H9 (cell line): ENCODE measurements around the gene TXNDC11. TPM values are rescaled to one million over a fixed set of nuclear protein-coding genes. Genes with fewer than 3 reads are reported as not detected.

Experiments used
- DNase-seq: peaks from one replicate; pipeline ENCODE4 v3.0.0-alpha.2; 2017
- H2AFZ ChIP-seq: one replicate; pipeline ENCODE4 v1.6.1; 2013; ENCODE audit warnings: mild to moderate bottlenecking, low read length, control low read depth, moderate library complexity
- H2AK5ac ChIP-seq: 2 replicates; pipeline ENCODE4 v1.6.1; 2013; ENCODE audit warnings: low read length, control low read depth, mixed read lengths; ENCODE audit not compliant: insufficient read length
- H2BK120ac ChIP-seq: one replicate; pipeline ENCODE4 v1.6.1; 2013; ENCODE audit warnings: low read depth, mild to moderate bottlenecking, low read length, control low read depth, inconsistent platforms; ENCODE audit not compliant: poor library complexity, severe bottlenecking
- H2BK12ac ChIP-seq: 2 replicates; pipeline ENCODE4 v1.6.1; 2013; ENCODE audit warnings: low read length, control low read depth, mixed read lengths, low read depth; ENCODE audit not compliant: insufficient read length
- H2BK15ac ChIP-seq: 2 replicates; pipeline ENCODE4 v1.6.1; 2013; ENCODE audit warnings: low read depth, low read length, control low read depth
- H2BK20ac ChIP-seq: one replicate; pipeline ENCODE4 v1.6.1; 2013; ENCODE audit warnings: low read depth, mild to moderate bottlenecking, low read length, control low read depth, inconsistent platforms; ENCODE audit not compliant: poor library complexity, severe bottlenecking
- H2BK5ac ChIP-seq: 2 replicates; pipeline ENCODE4 v1.6.1; 2013; ENCODE audit warnings: low read length, control low read depth, mixed read lengths; ENCODE audit not compliant: insufficient read length
- H3K14ac ChIP-seq: 2 replicates; pipeline ENCODE4 v1.6.1; 2013; ENCODE audit warnings: low read length, control low read depth; ENCODE audit not compliant: insufficient read depth
- H3K18ac ChIP-seq: 2 replicates; pipeline ENCODE4 v1.6.1; 2013; ENCODE audit warnings: low read depth, mild to moderate bottlenecking, mixed read lengths, low read length, control low read depth; ENCODE audit not compliant: insufficient read length
- H3K23ac ChIP-seq: 2 replicates; pipeline ENCODE4 v1.6.1; 2013; ENCODE audit warnings: low read length, control low read depth, mixed read lengths, low read depth; ENCODE audit not compliant: insufficient read length
- H3K23me2 ChIP-seq: 2 replicates; pipeline ENCODE4 v1.6.1; 2013; ENCODE audit warnings: low read depth, mild to moderate bottlenecking, mixed read lengths, low read length, control low read depth; ENCODE audit not compliant: insufficient read length, poor library complexity, severe bottlenecking
- H3K27ac ChIP-seq: 2 replicates; pipeline ENCODE4 v1.5.1; 2013; ENCODE audit warnings: low read length, control low read depth, mixed read lengths, low read depth; ENCODE audit not compliant: insufficient read length
- H3K27me3 ChIP-seq: 2 replicates; pipeline ENCODE4 v1.6.1; 2013; ENCODE audit warnings: low read length, control low read depth, inconsistent platforms; ENCODE audit not compliant: insufficient read depth
- H3K4ac ChIP-seq: 2 replicates; pipeline ENCODE4 v1.6.1; 2013; ENCODE audit warnings: low read depth, mild to moderate bottlenecking, control low read depth, inconsistent platforms, low read length, moderate library complexity
- H3K4me1 ChIP-seq: 2 replicates; pipeline ENCODE4 v1.6.1; 2013; ENCODE audit warnings: low read length, control low read depth, inconsistent platforms; ENCODE audit not compliant: insufficient read depth
- H3K4me2 ChIP-seq: 2 replicates; pipeline ENCODE4 v1.6.1; 2013; ENCODE audit warnings: low read length, control low read depth, mixed read lengths; ENCODE audit not compliant: insufficient read length, insufficient read depth
- H3K56ac ChIP-seq: 2 replicates; pipeline ENCODE4 v1.6.1; 2013; ENCODE audit warnings: low read depth, mild to moderate bottlenecking, mixed read lengths, low read length, control low read depth; ENCODE audit not compliant: insufficient read length
- H3K79me1 ChIP-seq: 2 replicates; pipeline ENCODE4 v1.6.1; 2013; ENCODE audit warnings: low read depth, mild to moderate bottlenecking, moderate library complexity, low read length, control low read depth, inconsistent platforms; ENCODE audit not compliant: insufficient read depth, poor library complexity, severe bottlenecking
- H3K79me2 ChIP-seq: 2 replicates; pipeline ENCODE4 v1.6.1; 2013; ENCODE audit warnings: low read length, control low read depth, inconsistent platforms; ENCODE audit not compliant: insufficient read depth
- H3K9ac ChIP-seq: 2 replicates; pipeline ENCODE4 v1.6.1; 2013; ENCODE audit warnings: low read length, control low read depth, mixed read lengths; ENCODE audit not compliant: insufficient read length; ENCODE audit errors: extremely low read depth
- H3K9me3 ChIP-seq: one replicate; pipeline ENCODE4 v1.6.1; 2013; ENCODE audit warnings: low read depth, low read length, inconsistent platforms; ENCODE audit not compliant: control insufficient read depth
- H3T11ph ChIP-seq: one replicate; pipeline ENCODE4 v1.6.1; 2013; ENCODE audit warnings: mild to moderate bottlenecking, low read length, control low read depth, inconsistent platforms
- H4K20me1 ChIP-seq: one replicate; pipeline ENCODE4 v1.6.1; 2013; ENCODE audit not compliant: control insufficient read depth, insufficient read length, insufficient read depth
- H4K5ac ChIP-seq: 2 replicates; pipeline ENCODE4 v1.6.1; 2013; ENCODE audit warnings: low read depth, mild to moderate bottlenecking, mixed read lengths, low read length, control low read depth; ENCODE audit not compliant: insufficient read length
- H4K8ac ChIP-seq: replicated peaks from 2 replicates; pipeline ENCODE4 v1.6.1; 2013; ENCODE audit warnings: low read length, control low read depth, mixed read lengths, low read depth; ENCODE audit not compliant: insufficient read length
- H4K91ac ChIP-seq: 2 replicates; pipeline ENCODE4 v1.6.1; 2013; ENCODE audit warnings: low read depth, mild to moderate bottlenecking, moderate library complexity, mixed read lengths, low read length, control low read depth; ENCODE audit not compliant: insufficient read length
- H3K27ac Mint-ChIP-seq, 3 experiments: 2 replicates in 2 of 3; 3 replicates in 1 of 3; pipeline ENCODE4 v1.8.0; 2020 to 2021; ENCODE audit warnings: mixed read lengths in 3 of 3, mild to moderate bottlenecking in 1 of 3, moderate library complexity in 1 of 3
- H3K27me3 Mint-ChIP-seq: 2 replicates; pipeline ENCODE4 v1.8.0; 2021; ENCODE audit warnings: low read depth, mild to moderate bottlenecking, moderate library complexity, mixed read lengths
- H3K36me3 Mint-ChIP-seq, 3 experiments: 2 replicates in 2 of 3; 3 replicates in 1 of 3; pipeline ENCODE4 v1.8.0; 2020 to 2021; ENCODE audit warnings: low read depth in 3 of 3, mixed read lengths in 3 of 3; ENCODE audit not compliant: insufficient read depth in 1 of 3
- H3K4me1 Mint-ChIP-seq, 2 experiments: 2 replicates each; pipeline ENCODE4 v1.8.0; 2020; ENCODE audit warnings: mixed read lengths in 2 of 2
- H3K4me3 Mint-ChIP-seq, 2 experiments: 2 replicates in 1 of 2; 3 replicates in 1 of 2; pipeline ENCODE4 v1.8.0; 2020 to 2021; ENCODE audit warnings: mild to moderate bottlenecking in 2 of 2, mixed read lengths in 2 of 2, moderate library complexity in 1 of 2
- H3K9me3 Mint-ChIP-seq, 2 experiments: 2 replicates in 1 of 2; 3 replicates in 1 of 2; pipeline ENCODE4 v1.8.0; 2020; ENCODE audit warnings: mild to moderate bottlenecking in 2 of 2, mixed read lengths in 2 of 2, moderate library complexity in 1 of 2
- WGBS: extraction: QIAGEN DNeasy Blood & Tissue Kit; methylation state at CpG from one replicate; pipeline ENCODE4 v1.1.7; 2013; ENCODE audit warnings: missing lambda C conversion rate, low lambda C conversion rate, mixed read lengths; ENCODE audit not compliant: insufficient read length; ENCODE audit errors: extremely low coverage; 5-methylcytosine and 5-hydroxymethylcytosine counted together
- total RNA-seq: library from RNA; stranded (reverse); gene quantifications from 2 replicates; pipeline ENCODE4 v1.2.1, GENCODE V29; 2021
- TF ChIP-seq, protein P1 (sequence below): fragments of 200-600 bp; sonication (generic); conservative IDR thresholded peaks from 3 replicates; pipeline ENCODE4 v1.8.0; 2021; ENCODE audit warnings: antibody characterized with exemption, mild to moderate bottlenecking

TXNDC11 gene
- total RNA-seq, 1 experiment from 2014 or later = 12.2 TPM

DNA sequence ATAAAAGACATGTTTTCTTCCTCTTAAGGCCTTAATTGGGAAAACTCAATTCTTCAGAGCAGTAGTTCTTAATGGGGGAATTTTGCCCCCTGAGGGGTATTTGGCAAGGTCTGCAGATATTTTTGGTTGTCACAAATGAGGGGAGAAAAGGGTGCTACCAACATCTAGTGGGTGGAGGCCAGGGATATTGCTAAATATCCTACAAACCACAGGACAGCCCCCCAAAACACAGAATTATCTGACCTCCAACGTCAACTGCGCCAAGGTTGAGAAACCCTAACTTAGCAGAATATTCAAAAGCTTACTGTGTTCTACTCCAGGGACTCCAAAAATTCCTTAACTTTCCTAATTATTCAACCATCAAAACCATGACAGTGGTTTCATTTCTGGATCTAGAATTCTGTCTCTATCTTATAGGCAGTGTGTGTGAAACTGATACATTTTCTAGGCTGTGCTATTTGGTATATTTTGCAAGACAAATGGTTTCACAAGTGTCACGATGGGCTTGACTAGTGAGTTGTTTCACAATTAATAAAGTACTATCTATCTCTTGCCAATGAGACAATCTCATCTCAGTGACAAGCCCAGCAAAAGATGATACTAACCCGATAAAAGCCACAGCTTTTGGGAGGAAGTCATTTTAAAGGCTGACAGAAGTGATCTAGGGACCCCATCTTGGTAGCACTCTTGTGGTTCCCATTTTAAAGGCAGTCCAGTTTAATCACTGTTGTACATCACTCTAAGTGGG lies 14.7 kb downstream of the TXNDC11 start:
- Histone ChIP-seq H2BK15ac (no peak overlapping the region), H2AK5ac (no peak overlapping the region), H4K20me1 (no peaks in the 10 kb centered on the region), H3K79me1 (no peaks in the 10 kb centered on the region), H3K9ac (no peak overlapping the region), H4K8ac (no peak overlapping the region), H3K4ac (no peak overlapping the region), H3K14ac (no peak overlapping the region), H3K27ac (no peak overlapping the region), H4K5ac (no peak overlapping the region), H2BK20ac (no peak overlapping the region), H3K23me2 (no peaks in the 10 kb centered on the region), H2BK12ac (no peak overlapping the region), H3K18ac (no peak overlapping the region), H3K56ac (no peak overlapping the region), H2AFZ (no peak overlapping the region), H3K9me3 (no peaks in the 10 kb centered on the region), H3K4me2 (no peak overlapping the region), H3T11ph (no peak overlapping the region), H3K27me3 (no peaks in the 10 kb centered on the region), H3K79me2 (no peaks in the 10 kb centered on the region), H3K23ac (no peak overlapping the region), H2BK120ac (no peak overlapping the region), H4K91ac (no peak overlapping the region), H2BK5ac (no peak overlapping the region), H3K4me1 (no peaks in the 10 kb centered on the region)
- TF ChIP-seq, protein P1, sequence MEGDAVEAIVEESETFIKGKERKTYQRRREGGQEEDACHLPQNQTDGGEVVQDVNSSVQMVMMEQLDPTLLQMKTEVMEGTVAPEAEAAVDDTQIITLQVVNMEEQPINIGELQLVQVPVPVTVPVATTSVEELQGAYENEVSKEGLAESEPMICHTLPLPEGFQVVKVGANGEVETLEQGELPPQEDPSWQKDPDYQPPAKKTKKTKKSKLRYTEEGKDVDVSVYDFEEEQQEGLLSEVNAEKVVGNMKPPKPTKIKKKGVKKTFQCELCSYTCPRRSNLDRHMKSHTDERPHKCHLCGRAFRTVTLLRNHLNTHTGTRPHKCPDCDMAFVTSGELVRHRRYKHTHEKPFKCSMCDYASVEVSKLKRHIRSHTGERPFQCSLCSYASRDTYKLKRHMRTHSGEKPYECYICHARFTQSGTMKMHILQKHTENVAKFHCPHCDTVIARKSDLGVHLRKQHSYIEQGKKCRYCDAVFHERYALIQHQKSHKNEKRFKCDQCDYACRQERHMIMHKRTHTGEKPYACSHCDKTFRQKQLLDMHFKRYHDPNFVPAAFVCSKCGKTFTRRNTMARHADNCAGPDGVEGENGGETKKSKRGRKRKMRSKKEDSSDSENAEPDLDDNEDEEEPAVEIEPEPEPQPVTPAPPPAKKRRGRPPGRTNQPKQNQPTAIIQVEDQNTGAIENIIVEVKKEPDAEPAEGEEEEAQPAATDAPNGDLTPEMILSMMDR = no peak
- H3K27me3 Mint-ChIP-seq = no peaks in the 10 kb centered on the region
- no CpG with 5 or more reads among the region's 4 CpGs for WGBS
- H3K36me3 Mint-ChIP-seq = peaks cover 2 to 40% (median 35%) of the 10 kb centered on the region in 3 experiments; a peak in 6 of 7 replicates
- H3K4me3 Mint-ChIP-seq = no peak overlapping the region
- H3K4me1 Mint-ChIP-seq = no peaks in the 10 kb centered on the region
- DNase-seq = no peak
- no peak overlapping the region; a peak in 1 of 7 replicates for H3K27ac Mint-ChIP-seq
- no peaks in the 10 kb centered on the region for H3K9me3 Mint-ChIP-seq
